ENCODE data around the gene PARP3. TPM values are rescaled to one million over a fixed set of nuclear protein-coding genes. Genes with fewer than 3 reads are reported as not detected.
A peak's percentile ranks its signal among the peaks of the same experiment; 100 is the strongest.

The PARP3 gene
- polyA plus RNA-seq, 2 of the 4 experiments (the other 2 are of a cell fraction): 7.6 to 11.0 TPM

DNA sequence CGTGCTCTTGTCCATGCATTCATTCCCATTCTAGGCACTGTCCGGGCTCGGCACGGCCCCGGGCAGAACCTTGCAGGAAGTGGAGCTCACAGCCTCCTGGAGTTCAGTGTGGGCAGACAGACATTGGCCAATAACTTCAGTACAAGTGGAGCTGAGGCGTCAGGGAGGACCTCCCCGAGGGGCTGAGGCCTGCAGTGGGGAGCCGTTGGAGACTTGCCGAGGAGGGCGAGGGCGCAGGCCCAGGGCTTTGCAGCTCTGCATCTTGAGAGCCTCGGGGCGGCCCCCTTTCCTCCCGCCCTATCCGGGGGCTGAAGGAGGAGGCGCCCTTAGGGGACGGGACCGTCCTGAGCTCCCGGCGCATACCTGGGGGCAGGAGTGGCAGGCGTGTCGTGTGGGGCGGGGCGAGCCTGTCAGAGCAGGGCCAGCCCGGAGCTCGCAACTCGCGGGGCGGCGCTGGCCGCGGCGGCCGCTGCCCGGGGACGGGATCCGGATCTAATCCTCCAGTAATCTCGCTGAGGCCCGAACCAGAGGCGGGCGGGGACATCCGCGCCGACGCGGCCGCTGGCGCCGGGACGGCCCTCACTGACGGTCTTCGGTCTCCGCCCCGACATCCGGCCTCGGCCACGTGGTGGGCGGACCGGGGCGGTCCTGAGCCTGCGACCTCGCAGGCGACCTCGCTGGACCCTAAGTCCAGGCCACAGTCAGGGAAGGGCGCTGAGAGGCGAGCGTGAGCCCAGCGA is 40.8 kb downstream of the PARP3 start, which contains the start of gene ACY1 (continued):
- TF ChIP-seq ZSCAN20 (CRISPR knock-in tag; IDR thresholded peaks at IDR 0.05) (no peak), BHLHE40 (IDR thresholded peaks at IDR 0.05; ENCODE audit: low read depth, low read length) (no peak), RCOR1 (IDR thresholded peaks at IDR 0.05; ENCODE audit: low read depth, low read length) (no peak), CEBPB (IDR thresholded peaks at IDR 0.05) (no peak), MAX (IDR thresholded peaks at IDR 0.05) (peak; percentile 93), HOXB13 (CRISPR knock-in tag; IDR thresholded peaks at IDR 0.05; ENCODE audit: low read depth) (no peak), NFE2L2 (conservative IDR thresholded peaks at IDR 0.05; ENCODE audit: low read length) (no peak), CBX8 (IDR thresholded peaks at IDR 0.05) (no peak), ZC3H11A (IDR thresholded peaks at IDR 0.05) (no peak), EP300 (IDR thresholded peaks at IDR 0.05) (no peak), NPAS2 (CRISPR knock-in tag; IDR thresholded peaks at IDR 0.05; ENCODE audit: borderline replicate concordance) (no peak), ESRRA (IDR thresholded peaks at IDR 0.05; ENCODE audit: borderline replicate concordance, low read length) (no peak), JUNB (IDR thresholded peaks at IDR 0.05) (no peak), JUN (IDR thresholded peaks at IDR 0.05) (peak in 1 of 2 experiments; percentile 40; a peak in 2 of 5 replicates), ZFP36 (IDR thresholded peaks at IDR 0.05; ENCODE audit: borderline replicate concordance, partially characterized antibody) (no peak), ATOH8 (CRISPR knock-in tag; IDR thresholded peaks at IDR 0.05; ENCODE audit: low read depth) (no peak)
- TF ChIP-seq, protein P1, sequence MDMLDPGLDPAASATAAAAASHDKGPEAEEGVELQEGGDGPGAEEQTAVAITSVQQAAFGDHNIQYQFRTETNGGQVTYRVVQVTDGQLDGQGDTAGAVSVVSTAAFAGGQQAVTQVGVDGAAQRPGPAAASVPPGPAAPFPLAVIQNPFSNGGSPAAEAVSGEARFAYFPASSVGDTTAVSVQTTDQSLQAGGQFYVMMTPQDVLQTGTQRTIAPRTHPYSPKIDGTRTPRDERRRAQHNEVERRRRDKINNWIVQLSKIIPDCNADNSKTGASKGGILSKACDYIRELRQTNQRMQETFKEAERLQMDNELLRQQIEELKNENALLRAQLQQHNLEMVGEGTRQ (IDR thresholded peaks at IDR 0.05): peak; percentile 77
- TF ChIP-seq, protein P2, sequence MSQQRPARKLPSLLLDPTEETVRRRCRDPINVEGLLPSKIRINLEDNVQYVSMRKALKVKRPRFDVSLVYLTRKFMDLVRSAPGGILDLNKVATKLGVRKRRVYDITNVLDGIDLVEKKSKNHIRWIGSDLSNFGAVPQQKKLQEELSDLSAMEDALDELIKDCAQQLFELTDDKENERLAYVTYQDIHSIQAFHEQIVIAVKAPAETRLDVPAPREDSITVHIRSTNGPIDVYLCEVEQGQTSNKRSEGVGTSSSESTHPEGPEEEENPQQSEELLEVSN (IDR thresholded peaks at IDR 0.05; ENCODE audit: borderline replicate concordance, low read depth): peak; percentile 62; the same call in 1 of the 2 replicates
- TF ChIP-seq, protein P3, sequence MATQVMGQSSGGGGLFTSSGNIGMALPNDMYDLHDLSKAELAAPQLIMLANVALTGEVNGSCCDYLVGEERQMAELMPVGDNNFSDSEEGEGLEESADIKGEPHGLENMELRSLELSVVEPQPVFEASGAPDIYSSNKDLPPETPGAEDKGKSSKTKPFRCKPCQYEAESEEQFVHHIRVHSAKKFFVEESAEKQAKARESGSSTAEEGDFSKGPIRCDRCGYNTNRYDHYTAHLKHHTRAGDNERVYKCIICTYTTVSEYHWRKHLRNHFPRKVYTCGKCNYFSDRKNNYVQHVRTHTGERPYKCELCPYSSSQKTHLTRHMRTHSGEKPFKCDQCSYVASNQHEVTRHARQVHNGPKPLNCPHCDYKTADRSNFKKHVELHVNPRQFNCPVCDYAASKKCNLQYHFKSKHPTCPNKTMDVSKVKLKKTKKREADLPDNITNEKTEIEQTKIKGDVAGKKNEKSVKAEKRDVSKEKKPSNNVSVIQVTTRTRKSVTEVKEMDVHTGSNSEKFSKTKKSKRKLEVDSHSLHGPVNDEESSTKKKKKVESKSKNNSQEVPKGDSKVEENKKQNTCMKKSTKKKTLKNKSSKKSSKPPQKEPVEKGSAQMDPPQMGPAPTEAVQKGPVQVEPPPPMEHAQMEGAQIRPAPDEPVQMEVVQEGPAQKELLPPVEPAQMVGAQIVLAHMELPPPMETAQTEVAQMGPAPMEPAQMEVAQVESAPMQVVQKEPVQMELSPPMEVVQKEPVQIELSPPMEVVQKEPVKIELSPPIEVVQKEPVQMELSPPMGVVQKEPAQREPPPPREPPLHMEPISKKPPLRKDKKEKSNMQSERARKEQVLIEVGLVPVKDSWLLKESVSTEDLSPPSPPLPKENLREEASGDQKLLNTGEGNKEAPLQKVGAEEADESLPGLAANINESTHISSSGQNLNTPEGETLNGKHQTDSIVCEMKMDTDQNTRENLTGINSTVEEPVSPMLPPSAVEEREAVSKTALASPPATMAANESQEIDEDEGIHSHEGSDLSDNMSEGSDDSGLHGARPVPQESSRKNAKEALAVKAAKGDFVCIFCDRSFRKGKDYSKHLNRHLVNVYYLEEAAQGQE (IDR thresholded peaks at IDR 0.05): no peak
- TF ChIP-seq, protein P4, sequence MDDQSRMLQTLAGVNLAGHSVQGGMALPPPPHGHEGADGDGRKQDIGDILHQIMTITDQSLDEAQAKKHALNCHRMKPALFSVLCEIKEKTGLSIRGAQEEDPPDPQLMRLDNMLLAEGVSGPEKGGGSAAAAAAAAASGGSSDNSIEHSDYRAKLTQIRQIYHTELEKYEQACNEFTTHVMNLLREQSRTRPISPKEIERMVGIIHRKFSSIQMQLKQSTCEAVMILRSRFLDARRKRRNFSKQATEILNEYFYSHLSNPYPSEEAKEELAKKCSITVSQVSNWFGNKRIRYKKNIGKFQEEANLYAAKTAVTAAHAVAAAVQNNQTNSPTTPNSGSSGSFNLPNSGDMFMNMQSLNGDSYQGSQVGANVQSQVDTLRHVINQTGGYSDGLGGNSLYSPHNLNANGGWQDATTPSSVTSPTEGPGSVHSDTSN (IDR thresholded peaks at IDR 0.05): no peak; the same call in 1 of the 2 replicates

Data from A549 (cell line).